ENCODE measurements around the gene PPP1CB. TPM values are rescaled to one million over a fixed set of nuclear protein-coding genes. Genes with fewer than 3 reads are reported as not detected.
A peak's percentile ranks its signal among the peaks of the same experiment; 100 is the strongest.

The PPP1CB gene
- total and polyA plus RNA-seq, 4 donors = 85.7 to 309 (median 181) TPM

DNA sequence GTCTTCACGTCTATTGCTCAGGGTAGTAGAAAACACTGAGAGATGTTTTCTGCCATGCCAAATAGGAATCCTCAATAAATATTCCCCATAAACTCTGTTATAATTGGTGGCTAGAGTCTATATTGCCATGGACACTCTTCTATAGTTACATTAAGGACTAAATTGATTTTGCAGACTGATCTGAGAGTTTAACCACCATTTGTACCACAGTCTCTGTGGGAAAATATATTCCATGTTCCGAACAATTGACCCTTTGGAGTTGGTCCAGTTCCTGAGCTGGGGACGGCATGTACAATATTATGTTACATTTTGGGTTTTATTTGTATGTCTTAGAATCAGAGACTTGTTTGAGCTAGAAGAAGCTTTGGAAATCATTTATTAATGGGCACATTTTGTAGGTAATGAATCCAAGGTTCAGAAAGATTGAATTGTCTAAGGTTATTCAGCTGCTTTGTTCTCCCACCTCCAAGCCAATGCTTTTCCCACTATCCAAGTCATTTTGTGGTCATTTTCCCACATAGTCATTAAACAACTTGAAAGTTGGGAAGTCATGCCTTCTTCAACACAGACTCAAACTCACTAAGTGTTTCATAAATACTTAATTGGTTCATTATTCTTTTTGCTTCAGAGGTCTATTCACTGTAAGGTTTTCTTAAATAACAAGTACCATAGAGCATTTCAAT is 5.1 kb upstream of the PPP1CB start:
- Histone ChIP-seq H3K36me3 (ENCODE audit: control insufficient read depth in 4 of 4, insufficient read depth in 4 of 4, low read length in 4 of 4) (no peaks in the 10 kb centered on the region), H3K27ac (ENCODE audit: low read depth in 1 of 2, low read length in 1 of 2) (peak overlapping the region in 1 of 2 donors; percentile 12), H3K4me3 (no peak overlapping the region), H3K4me1 (ENCODE audit: control insufficient read depth in 5 of 5, insufficient read depth in 5 of 5, low read length in 5 of 5) (peaks cover 0 to 15% (median 8%) of the 10 kb centered on the region in 5 donors), H3K9me3 (ENCODE audit: control insufficient read depth in 4 of 4, insufficient read depth in 3 of 4, low read length in 3 of 4) (no peaks in the 10 kb centered on the region), H3K9ac (ENCODE audit: insufficient read depth in 1 of 2, low read length in 2 of 2) (no peak overlapping the region), H3K27me3 (ENCODE audit: control insufficient read depth in 3 of 3, insufficient read depth in 3 of 3, low read length in 2 of 3) (no peaks in the 10 kb centered on the region)
- TF ChIP-seq, protein P1, sequence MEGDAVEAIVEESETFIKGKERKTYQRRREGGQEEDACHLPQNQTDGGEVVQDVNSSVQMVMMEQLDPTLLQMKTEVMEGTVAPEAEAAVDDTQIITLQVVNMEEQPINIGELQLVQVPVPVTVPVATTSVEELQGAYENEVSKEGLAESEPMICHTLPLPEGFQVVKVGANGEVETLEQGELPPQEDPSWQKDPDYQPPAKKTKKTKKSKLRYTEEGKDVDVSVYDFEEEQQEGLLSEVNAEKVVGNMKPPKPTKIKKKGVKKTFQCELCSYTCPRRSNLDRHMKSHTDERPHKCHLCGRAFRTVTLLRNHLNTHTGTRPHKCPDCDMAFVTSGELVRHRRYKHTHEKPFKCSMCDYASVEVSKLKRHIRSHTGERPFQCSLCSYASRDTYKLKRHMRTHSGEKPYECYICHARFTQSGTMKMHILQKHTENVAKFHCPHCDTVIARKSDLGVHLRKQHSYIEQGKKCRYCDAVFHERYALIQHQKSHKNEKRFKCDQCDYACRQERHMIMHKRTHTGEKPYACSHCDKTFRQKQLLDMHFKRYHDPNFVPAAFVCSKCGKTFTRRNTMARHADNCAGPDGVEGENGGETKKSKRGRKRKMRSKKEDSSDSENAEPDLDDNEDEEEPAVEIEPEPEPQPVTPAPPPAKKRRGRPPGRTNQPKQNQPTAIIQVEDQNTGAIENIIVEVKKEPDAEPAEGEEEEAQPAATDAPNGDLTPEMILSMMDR (IDR thresholded peaks at IDR 0.05; ENCODE audit: control extremely low read depth, extremely low read depth) = no peak
- no peak for DNase-seq
- no peak for ATAC-seq (ENCODE audit: insufficient read depth, low FRiP score)
- WGBS, 2 donors = 89 to 94% methylated on average over 3 of the region's 3 CpGs

DNA sequence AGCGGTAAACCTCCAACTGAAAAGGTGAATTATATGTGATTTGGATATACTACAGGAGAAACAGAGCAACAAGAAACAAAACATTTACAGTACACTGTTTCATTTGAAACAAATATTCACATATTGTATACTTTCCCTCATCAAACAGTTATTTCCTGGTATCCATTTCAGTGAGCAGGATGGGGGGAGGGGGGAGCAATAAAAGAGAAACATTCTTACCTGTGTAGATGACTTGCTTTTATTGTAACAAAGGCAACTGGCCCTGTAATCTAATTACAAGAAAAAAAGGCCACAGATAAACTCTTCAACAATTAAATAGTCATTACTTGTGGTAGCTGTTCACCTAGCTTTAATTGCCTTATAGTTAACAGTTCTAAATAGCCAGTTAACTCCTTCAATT is 3.9 kb upstream of the PPP1CB start:
- DNase-seq = no peak
- Histone ChIP-seq H3K27me3 (ENCODE audit: control insufficient read depth in 3 of 3, insufficient read depth in 3 of 3, low read length in 2 of 3) (no peaks in the 10 kb centered on the region), H3K4me3 (no peak overlapping the region), H3K36me3 (ENCODE audit: control insufficient read depth in 4 of 4, insufficient read depth in 4 of 4, low read length in 4 of 4) (peaks cover 0 to 8% (median 0%) of the 10 kb centered on the region in 4 donors), H3K4me1 (ENCODE audit: control insufficient read depth in 5 of 5, insufficient read depth in 5 of 5, low read length in 5 of 5) (peaks cover 0 to 15% (median 8%) of the 10 kb centered on the region in 5 donors), H3K9ac (ENCODE audit: insufficient read depth in 1 of 2, low read length in 2 of 2) (no peak overlapping the region), H3K9me3 (ENCODE audit: control insufficient read depth in 4 of 4, insufficient read depth in 3 of 4, low read length in 3 of 4) (no peaks in the 10 kb centered on the region), H3K27ac (ENCODE audit: low read depth in 1 of 2, low read length in 1 of 2) (no peak overlapping the region)
- 93 to 98% methylated on average over 1 of the region's 1 CpG for WGBS, 2 donors
- no peak for ATAC-seq (ENCODE audit: insufficient read depth, low FRiP score)
- TF ChIP-seq, protein P1 (IDR thresholded peaks at IDR 0.05; ENCODE audit: control extremely low read depth, extremely low read depth) = no peak

DNA sequence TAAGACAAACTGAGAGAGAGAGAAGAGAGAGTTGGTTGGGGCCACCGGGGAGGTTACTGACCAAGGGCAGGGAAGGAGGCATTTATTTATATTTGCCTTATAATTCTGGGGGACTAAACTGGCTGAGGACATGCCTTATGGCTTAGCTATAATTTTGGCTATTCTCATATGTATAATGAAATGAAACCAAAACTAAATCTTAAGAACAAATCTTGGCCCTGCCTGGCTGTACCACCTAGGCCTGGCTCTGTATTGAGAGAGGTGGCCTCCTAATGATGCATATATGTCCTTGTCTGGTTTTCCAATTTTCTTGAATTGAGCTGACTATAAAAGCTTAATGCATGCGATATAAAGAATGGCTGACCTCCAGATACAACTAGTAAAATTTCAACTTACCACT is 3.5 kb upstream of the PPP1CB start:
- WGBS, 2 donors = 88 to 92% methylated on average over 2 of the region's 2 CpGs
- Histone ChIP-seq H3K27me3 (ENCODE audit: control insufficient read depth in 3 of 3, insufficient read depth in 3 of 3, low read length in 2 of 3) (no peaks in the 10 kb centered on the region), H3K4me1 (ENCODE audit: control insufficient read depth in 5 of 5, insufficient read depth in 5 of 5, low read length in 5 of 5) (peaks cover 0 to 15% (median 8%) of the 10 kb centered on the region in 5 donors), H3K9ac (ENCODE audit: insufficient read depth in 1 of 2, low read length in 2 of 2) (no peak overlapping the region), H3K9me3 (ENCODE audit: control insufficient read depth in 4 of 4, insufficient read depth in 3 of 4, low read length in 3 of 4) (no peaks in the 10 kb centered on the region), H3K36me3 (ENCODE audit: control insufficient read depth in 4 of 4, insufficient read depth in 4 of 4, low read length in 4 of 4) (peaks cover 0 to 8% (median 0%) of the 10 kb centered on the region in 4 donors), H3K4me3 (no peak overlapping the region), H3K27ac (ENCODE audit: low read depth in 1 of 2, low read length in 1 of 2) (no peak overlapping the region)
- no peak for ATAC-seq (ENCODE audit: insufficient read depth, low FRiP score)
- TF ChIP-seq, protein P1 (IDR thresholded peaks at IDR 0.05; ENCODE audit: control extremely low read depth, extremely low read depth) = no peak
- no peak for DNase-seq

Measured in lung (tissue), 12 donors.